ENCODE data around the gene SLC35D2. TPM values are rescaled to one million over a fixed set of nuclear protein-coding genes. Genes with fewer than 3 reads are reported as not detected.
"Not testable (repeated sequence)": the region's sequence is repeated elsewhere in the genome, so short reads cannot be mapped to it uniquely, and the experiment has no call there.

Gene SLC35D2
- total RNA-seq, 1 donor: 19.1 TPM

DNA sequence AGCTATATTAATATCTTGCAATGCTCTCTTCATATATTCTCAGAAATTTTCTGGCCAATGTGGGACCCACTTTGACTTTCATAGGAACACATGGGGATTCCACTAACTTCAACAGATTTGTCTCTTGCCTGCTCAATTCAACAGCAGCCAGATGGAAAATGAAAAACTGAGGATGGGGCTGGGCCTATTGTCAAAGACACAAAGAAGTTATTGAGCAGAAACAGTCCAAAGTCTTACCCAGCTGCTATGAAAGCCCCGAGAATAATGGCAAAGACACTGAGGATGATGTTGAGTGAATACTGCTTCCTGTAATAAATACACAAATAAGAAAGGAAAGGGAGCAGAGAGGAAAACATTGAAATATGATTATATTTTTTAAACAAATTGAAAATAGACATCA lies 32.6 kb downstream of the SLC35D2 start:
- no peaks in the 10 kb centered on the region for H3K9me3 ChIP-seq (ENCODE audit: low read depth, low read length)
- no peaks in the 10 kb centered on the region for H3K27me3 ChIP-seq (ENCODE audit: insufficient read depth, low read length)
- H3K4me3 ChIP-seq (ENCODE audit: low read length): no peak overlapping the region
- no peaks in the 10 kb centered on the region for H3K4me1 ChIP-seq (ENCODE audit: insufficient read depth, low read length)

- Histone ChIP-seq H3K27me3 (ENCODE audit: insufficient read depth, low read length) (no peaks in the 10 kb centered on the region), H3K4me3 (ENCODE audit: low read length) (no peak overlapping the region), H3K9me3 (ENCODE audit: low read depth, low read length) (no peaks in the 10 kb centered on the region), H3K4me1 (ENCODE audit: insufficient read depth, low read length) (no peaks in the 10 kb centered on the region)
These were observed 35.2 kb downstream of the SLC35D2 start for GRCh38 chr9:96348261-96348660.

- no peaks in the 10 kb centered on the region for H3K27me3 ChIP-seq (ENCODE audit: insufficient read depth, low read length)
- H3K4me3 ChIP-seq (ENCODE audit: low read length): no peak overlapping the region
- H3K9me3 ChIP-seq (ENCODE audit: low read depth, low read length): no peaks in the 10 kb centered on the region
- H3K4me1 ChIP-seq (ENCODE audit: insufficient read depth, low read length): no peaks in the 10 kb centered on the region
These were observed 38.0 kb downstream of the SLC35D2 start for GRCh38 chr9:96345551-96345950.

GRCh38 chr9:96344458-96345180 lies 38.9 kb downstream of the SLC35D2 start:
- no peaks in the 10 kb centered on the region for H3K9me3 ChIP-seq (ENCODE audit: low read depth, low read length)
- no peaks in the 10 kb centered on the region for H3K4me1 ChIP-seq (ENCODE audit: insufficient read depth, low read length)
- H3K27me3 ChIP-seq (ENCODE audit: insufficient read depth, low read length): no peaks in the 10 kb centered on the region
- H3K4me3 ChIP-seq (ENCODE audit: low read length): no peak overlapping the region

GRCh38 chr9:96343515-96344360 lies 39.8 kb downstream of the SLC35D2 start:
- no peaks in the 10 kb centered on the region for H3K4me1 ChIP-seq (ENCODE audit: insufficient read depth, low read length)
- H3K9me3 ChIP-seq (ENCODE audit: low read depth, low read length): no peaks in the 10 kb centered on the region
- no peak overlapping the region for H3K4me3 ChIP-seq (ENCODE audit: low read length)
- no peaks in the 10 kb centered on the region for H3K27me3 ChIP-seq (ENCODE audit: insufficient read depth, low read length)

DNA sequence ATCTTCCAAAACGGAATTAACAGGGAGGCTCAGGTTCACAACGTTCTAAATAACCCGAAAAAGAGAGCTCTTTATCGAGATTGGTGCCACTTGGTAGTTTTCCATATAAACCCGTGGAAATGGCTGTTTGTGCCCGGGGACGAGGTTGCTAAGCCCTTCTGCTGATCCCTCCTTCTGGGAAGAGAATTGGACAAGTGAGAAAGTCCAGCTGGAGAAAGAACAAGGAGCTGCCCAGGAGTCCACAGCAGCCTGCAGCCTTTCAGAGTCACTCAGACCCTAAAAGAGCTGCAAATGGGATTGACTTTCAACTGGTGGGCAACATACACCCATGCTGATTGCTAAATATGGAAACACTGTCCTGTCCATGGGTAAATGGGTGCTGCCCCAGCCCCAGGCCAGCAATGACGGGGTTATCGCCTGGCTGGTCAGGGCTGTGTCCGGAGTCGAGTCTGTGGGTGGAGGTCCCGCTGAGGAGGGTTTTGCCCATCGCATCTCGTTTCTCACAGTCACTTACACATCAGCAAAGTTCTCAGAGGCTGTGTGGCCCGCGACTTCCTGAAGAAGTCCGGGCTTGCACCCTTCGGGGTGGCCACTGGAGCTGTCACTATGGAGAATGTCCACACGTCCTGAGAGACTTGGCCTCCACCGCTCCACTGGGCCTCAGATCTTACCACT lies 40.8 kb downstream of the SLC35D2 start:
- Histone ChIP-seq H3K4me3 (ENCODE audit: low read length) (no peak overlapping the region), H3K9me3 (ENCODE audit: low read depth, low read length) (no peaks in the 10 kb centered on the region), H3K27me3 (ENCODE audit: insufficient read depth, low read length) (no peaks in the 10 kb centered on the region), H3K4me1 (ENCODE audit: insufficient read depth, low read length) (no peaks in the 10 kb centered on the region)

DNA sequence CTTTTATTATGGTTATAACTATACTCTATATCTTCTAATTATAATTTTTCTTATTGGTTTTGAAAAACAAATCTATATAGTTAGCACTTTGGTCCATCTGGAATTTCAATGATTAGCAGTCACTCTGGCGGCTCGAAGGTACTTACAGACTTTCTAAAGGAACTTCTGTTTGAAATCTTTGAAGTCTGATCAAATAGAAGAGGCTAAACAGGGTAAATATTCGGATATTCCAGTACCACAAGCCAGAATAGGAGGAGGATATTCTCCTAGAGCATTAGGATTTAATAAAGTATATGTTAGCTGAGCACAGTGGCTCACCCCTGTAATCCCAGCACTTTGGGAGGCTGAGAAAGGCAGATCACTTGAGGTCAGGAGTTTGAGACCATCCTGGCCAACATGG lies 42.8 kb downstream of the SLC35D2 start:
- Histone ChIP-seq H3K27me3 (ENCODE audit: insufficient read depth, low read length) (no peaks in the 10 kb centered on the region), H3K4me1 (ENCODE audit: insufficient read depth, low read length) (no peaks in the 10 kb centered on the region), H3K9me3 (ENCODE audit: low read depth, low read length) (no peaks in the 10 kb centered on the region), H3K4me3 (ENCODE audit: low read length) (no peak overlapping the region)

DNA sequence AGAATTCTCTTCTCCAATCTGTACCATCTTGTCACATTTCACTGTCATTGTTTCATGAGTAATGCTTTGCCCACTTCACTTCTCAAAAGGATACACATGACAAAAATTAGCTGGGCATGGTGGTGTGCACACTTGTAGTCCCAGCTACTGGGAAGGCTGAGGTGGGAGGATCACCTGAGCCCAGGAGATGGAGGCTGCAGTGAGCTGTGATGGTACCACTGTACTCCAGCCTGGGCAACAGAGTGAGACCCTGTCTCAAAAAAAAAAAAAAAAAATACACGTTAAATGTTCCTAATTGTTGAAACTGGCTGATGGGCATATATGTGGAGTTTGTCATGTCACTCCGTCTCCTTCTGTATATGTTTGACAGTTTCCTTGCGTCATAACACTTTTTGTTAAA lies 45.2 kb downstream of the SLC35D2 start:
- no peak overlapping the region for H3K4me3 ChIP-seq (ENCODE audit: low read length)
- no peaks in the 10 kb centered on the region for H3K9me3 ChIP-seq (ENCODE audit: low read depth, low read length)
- H3K4me1 ChIP-seq (ENCODE audit: insufficient read depth, low read length): no peaks in the 10 kb centered on the region
- H3K27me3 ChIP-seq (ENCODE audit: insufficient read depth, low read length): no peaks in the 10 kb centered on the region

DNA sequence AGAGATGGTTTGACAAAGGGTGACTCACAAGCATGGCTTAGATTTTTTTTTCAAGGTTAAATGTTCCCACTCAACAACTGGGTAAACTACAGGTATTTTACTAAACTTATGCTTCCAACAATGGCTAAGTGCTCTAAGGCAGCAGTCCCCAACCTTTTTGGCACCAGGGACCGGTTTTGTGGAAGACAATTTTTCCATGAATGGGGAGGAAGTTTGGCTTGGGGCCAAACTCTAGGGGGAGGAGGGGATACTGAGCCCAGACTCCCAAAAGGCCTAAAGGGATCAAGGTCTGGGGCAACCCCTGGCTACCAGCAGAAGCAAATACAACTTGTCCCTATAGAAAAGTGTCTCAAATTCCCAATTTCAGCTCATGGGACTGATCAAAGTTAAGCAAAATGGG lies 49.6 kb downstream of the SLC35D2 start:
- Histone ChIP-seq H3K4me1 (ENCODE audit: insufficient read depth, low read length) (no peaks in the 10 kb centered on the region), H3K9me3 (ENCODE audit: low read depth, low read length) (no peaks in the 10 kb centered on the region), H3K4me3 (ENCODE audit: low read length) (no peak overlapping the region), H3K27me3 (ENCODE audit: insufficient read depth, low read length) (no peaks in the 10 kb centered on the region)

DNA sequence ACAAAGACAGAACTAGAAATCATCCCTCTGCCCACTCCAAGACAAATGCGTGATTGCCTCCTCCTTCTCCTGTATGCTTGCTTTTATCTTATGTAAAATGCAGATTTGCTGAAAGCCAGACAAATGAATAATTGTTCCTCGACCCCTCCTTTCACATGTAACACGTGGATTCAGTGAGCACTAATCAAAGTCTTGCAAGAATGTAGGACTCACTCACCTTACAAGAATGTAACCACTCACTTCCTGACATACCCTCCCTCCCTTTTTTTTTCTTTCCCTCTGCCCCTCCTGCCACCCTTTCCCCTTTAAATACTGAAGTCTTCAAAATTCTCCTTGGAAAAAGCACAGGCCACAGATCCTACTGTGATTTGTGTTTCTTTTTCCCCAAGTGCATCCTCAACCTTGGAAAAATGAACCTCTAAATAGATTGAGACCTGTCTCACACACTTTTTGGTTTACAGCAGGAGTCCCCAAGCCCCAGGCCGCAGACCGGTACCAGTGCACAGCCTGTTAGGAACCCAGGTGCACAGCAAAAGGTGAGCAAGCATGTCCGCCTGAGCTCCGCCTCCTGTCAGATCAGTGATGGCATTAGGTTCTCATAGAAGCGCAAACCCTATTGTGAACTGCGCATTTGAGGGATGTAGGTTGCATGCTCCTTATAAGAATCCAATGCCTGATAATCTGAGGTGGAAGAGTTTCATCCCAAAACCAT lies 52.1 kb downstream of the SLC35D2 start:
- H3K4me1 ChIP-seq (ENCODE audit: insufficient read depth, low read length): no peaks in the 10 kb centered on the region
- no peak overlapping the region for H3K4me3 ChIP-seq (ENCODE audit: low read length)
- H3K9me3 ChIP-seq (ENCODE audit: low read depth, low read length): no peaks in the 10 kb centered on the region
- no peaks in the 10 kb centered on the region for H3K27me3 ChIP-seq (ENCODE audit: insufficient read depth, low read length)

- H3K4me3 ChIP-seq (ENCODE audit: low read length): no peak overlapping the region
- no peaks in the 10 kb centered on the region for H3K4me1 ChIP-seq (ENCODE audit: insufficient read depth, low read length)
- H3K27me3 ChIP-seq (ENCODE audit: insufficient read depth, low read length): no peaks in the 10 kb centered on the region
- no peaks in the 10 kb centered on the region for H3K9me3 ChIP-seq (ENCODE audit: low read depth, low read length)
These were observed 55.7 kb downstream of the SLC35D2 start for GRCh38 chr9:96327694-96328352.

GRCh38 chr9:96323169-96323568 lies 60.3 kb downstream of the SLC35D2 start:
- Histone ChIP-seq H3K27me3 (ENCODE audit: insufficient read depth, low read length) (no peaks in the 10 kb centered on the region), H3K4me1 (ENCODE audit: insufficient read depth, low read length) (peaks cover 14% of the 10 kb centered on the region), H3K9me3 (ENCODE audit: low read depth, low read length) (no peaks in the 10 kb centered on the region), H3K4me3 (ENCODE audit: low read length) (no peak overlapping the region)

DNA sequence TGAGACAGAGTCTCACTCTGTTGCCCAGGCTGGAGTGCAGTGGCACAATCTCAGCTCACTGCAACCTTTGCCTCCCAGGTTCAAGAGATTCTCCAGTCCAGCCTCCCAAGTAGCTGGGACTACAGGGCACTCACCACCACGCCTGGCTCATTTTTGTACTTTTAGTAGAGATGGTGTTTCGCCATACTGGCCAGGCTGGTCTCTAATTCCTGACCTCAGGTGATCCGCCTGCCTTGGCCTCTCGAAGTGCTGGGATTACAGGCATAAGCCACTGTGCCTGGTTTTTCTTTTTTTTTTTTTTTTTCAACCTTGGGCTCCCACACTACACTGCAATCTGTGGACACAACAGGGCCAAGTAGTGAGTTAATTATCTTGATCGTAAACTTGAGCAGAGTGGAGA lies 60.8 kb downstream of the SLC35D2 start:
- H3K27me3 ChIP-seq (ENCODE audit: insufficient read depth, low read length); H3K9me3 ChIP-seq (ENCODE audit: low read depth, low read length): not testable (repeated sequence)
- peaks cover 14% of the 10 kb centered on the region for H3K4me1 ChIP-seq (ENCODE audit: insufficient read depth, low read length)

GRCh38 chr9:96322210-96322609 lies 61.3 kb downstream of the SLC35D2 start:
- not testable (repeated sequence) for H3K27me3 ChIP-seq (ENCODE audit: insufficient read depth, low read length); H3K4me3 ChIP-seq (ENCODE audit: low read length); H3K9me3 ChIP-seq (ENCODE audit: low read depth, low read length)
- H3K4me1 ChIP-seq (ENCODE audit: insufficient read depth, low read length): peaks cover 14% of the 10 kb centered on the region

More for the DNA sequence above, 60.8 kb downstream of the SLC35D2 start:
- not testable (repeated sequence) for H3K4me3 ChIP-seq (ENCODE audit: low read length)

Measured in mononuclear cell (primary cell).